Transverse colon (tissue), 4 donors: ENCODE measurements around the gene SFR1.

Experiments
- CTCF ChIP-seq, 5 experiments: fragments of 200-600 bp in 3 of 5; fragments of 450-650 bp in 2 of 5; sonication (generic) in 3 of 5; IDR thresholded peaks; 1 replicate in 2 of 5; 2 replicates in 3 of 5; pipeline ENCODE4 v1.5.1; 2016 to 2017; ENCODE audit warnings: antibody characterized with exemption in 5 of 5, inconsistent platforms in 3 of 5, mild to moderate bottlenecking in 2 of 5, moderate library complexity in 1 of 5
- EP300 ChIP-seq: sonication (generic); formaldehyde crosslinking; IDR thresholded peaks from one replicate; pipeline ENCODE4 v1.6.1; 2017; ENCODE audit warnings: antibody characterized with exemption, low read depth
- POLR2A ChIP-seq: fragments of 450-650 bp; IDR thresholded peaks from one replicate; pipeline ENCODE4 v1.6.1; 2016; ENCODE audit warnings: antibody characterized with exemption, mild to moderate bottlenecking, moderate library complexity
- POLR2AphosphoS5 ChIP-seq, 3 donors: sonication (generic); formaldehyde crosslinking; IDR thresholded peaks; one replicate each; pipeline ENCODE4 v1.6.1; 2016; ENCODE audit warnings: antibody characterized with exemption in 3 of 3

- no peak for TF ChIP-seq CTCF (IDR thresholded peaks at IDR 0.05)
- no peak for TF ChIP-seq EP300
- TF ChIP-seq POLR2A: no peak
- no peak for TF ChIP-seq POLR2AphosphoS5 (IDR thresholded peaks at IDR 0.05)
Observed at GRCh38 chr10:104104418-104104817, 17.6 kb upstream of the SFR1 start.
